GM12878 (cell line): ENCODE data around the gene LMLN. TPM values are rescaled to one million over a fixed set of nuclear protein-coding genes. Genes with fewer than 3 reads are reported as not detected.

ENCODE experiments used
- CUX1 ChIP-seq: IDR thresholded peaks from 2 replicates; pipeline ENCODE4 v1.6.1; 2012; ENCODE audit warnings: improper control_type of control experiment, low read depth, low read length; ENCODE audit not compliant: insufficient replicate concordance
- GABPA ChIP-seq: IDR thresholded peaks from 2 replicates; pipeline ENCODE4 v1.6.1; 2014; ENCODE audit warnings: antibody characterized with exemption, low read depth, mild to moderate bottlenecking, inconsistent platforms
- MEF2B ChIP-seq: fragments of 450-650 bp; IDR thresholded peaks from 2 replicates; pipeline ENCODE4 v1.6.1; 2018; ENCODE audit warnings: mild to moderate bottlenecking, moderate library complexity; ENCODE audit not compliant: partially characterized antibody, poor library complexity, severe bottlenecking
- STAT3 ChIP-seq: IDR thresholded peaks from 2 replicates; pipeline ENCODE4 v1.6.1; 2011; ENCODE audit warnings: low read depth, low read length, improper control_type of control experiment
- SUPT20H ChIP-seq: IDR thresholded peaks from 2 replicates; pipeline ENCODE4 v1.6.1; 2011; ENCODE audit warnings: low read depth, mild to moderate bottlenecking, low read length, moderate library complexity, borderline replicate concordance; ENCODE audit not compliant: control insufficient read depth
- ZBTB40 ChIP-seq: fragments of 450-650 bp; IDR thresholded peaks from 2 replicates; pipeline ENCODE4 v1.6.1; 2016; ENCODE audit warnings: mild to moderate bottlenecking, moderate library complexity, borderline replicate concordance
- ZNF592 ChIP-seq: fragments of 450-650 bp; IDR thresholded peaks from 2 replicates; pipeline ENCODE4 v1.6.1; 2017; ENCODE audit warnings: mild to moderate bottlenecking, moderate library complexity
- ZNF622 ChIP-seq: fragments of 450-650 bp; IDR thresholded peaks from 2 replicates; pipeline ENCODE4 v1.6.1; 2017; ENCODE audit warnings: mild to moderate bottlenecking, inconsistent platforms
- polyA plus RNA-seq, 11 experiments: library from polyadenylated mRNA; depleted of rRNA in 4 of 11; unstranded in 6 of 11; stranded (reverse) in 5 of 11; fragments of >200 nt; fragmentation: Nextera tagmentation in 4 of 11; fragmentation: Illumina TruSeq in 1 of 11; extraction: Ambion mirVana in 4 of 11; extraction: Trizol in 1 of 11; gene quantifications; 1 replicate in 1 of 11; 2 replicates in 10 of 11; pipeline versions ENCODE4 v1.2.1 to v1.2.3, GENCODE V29; 2011 to 2016; ENCODE audit warnings: inconsistent platforms in 2 of 11, missing spikeins in 2 of 11, low read depth in 1 of 11
- total RNA-seq, 4 experiments: library from RNA; depleted of rRNA in 3 of 4; stranded (reverse); fragments of >200 nt in 3 of 4; fragmentation: Illumina TruSeq in 1 of 4; extraction: Trizol in 1 of 4; gene quantifications; 2 replicates each; pipeline versions ENCODE4 v1.2.1 to v1.2.3, GENCODE V29; 2013 to 2021

Gene LMLN
- total and polyA plus RNA-seq, 10 of the 15 experiments (the other 5 are each of a cell fraction or from before 2014, with no cell fraction given) = 0.02 to 1.7 (median 0.81) TPM

- TF ChIP-seq CUX1 (no peak), STAT3 (no peak), MEF2B (no peak), ZNF592 (no peak), ZBTB40 (no peak), ZNF622 (no peak), SUPT20H (no peak), GABPA (no peak)
These were observed 68.7 kb downstream of the LMLN start (continued) for GRCh38 chr3:198028718-198029117.
